HG02884 (cell line): ENCODE results near the gene PPTC7.
A peak's percentile ranks its signal among the peaks of the same experiment; 100 is the strongest.
"Not testable (repeated sequence)": the region's sequence is repeated elsewhere in the genome, so short reads cannot be mapped to it uniquely, and the experiment has no call there.

Experiments
- ATAC-seq: cut with Tn5 transposase; IDR thresholded peaks from one replicate; pipeline ENCODE4 v1.9.1; 2021; ENCODE audit warnings: mild to moderate bottlenecking, moderate library complexity; ENCODE audit not compliant: unreplicated experiment

The PPTC7 gene, protein sequence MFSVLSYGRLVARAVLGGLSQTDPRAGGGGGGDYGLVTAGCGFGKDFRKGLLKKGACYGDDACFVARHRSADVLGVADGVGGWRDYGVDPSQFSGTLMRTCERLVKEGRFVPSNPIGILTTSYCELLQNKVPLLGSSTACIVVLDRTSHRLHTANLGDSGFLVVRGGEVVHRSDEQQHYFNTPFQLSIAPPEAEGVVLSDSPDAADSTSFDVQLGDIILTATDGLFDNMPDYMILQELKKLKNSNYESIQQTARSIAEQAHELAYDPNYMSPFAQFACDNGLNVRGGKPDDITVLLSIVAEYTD

DNA sequence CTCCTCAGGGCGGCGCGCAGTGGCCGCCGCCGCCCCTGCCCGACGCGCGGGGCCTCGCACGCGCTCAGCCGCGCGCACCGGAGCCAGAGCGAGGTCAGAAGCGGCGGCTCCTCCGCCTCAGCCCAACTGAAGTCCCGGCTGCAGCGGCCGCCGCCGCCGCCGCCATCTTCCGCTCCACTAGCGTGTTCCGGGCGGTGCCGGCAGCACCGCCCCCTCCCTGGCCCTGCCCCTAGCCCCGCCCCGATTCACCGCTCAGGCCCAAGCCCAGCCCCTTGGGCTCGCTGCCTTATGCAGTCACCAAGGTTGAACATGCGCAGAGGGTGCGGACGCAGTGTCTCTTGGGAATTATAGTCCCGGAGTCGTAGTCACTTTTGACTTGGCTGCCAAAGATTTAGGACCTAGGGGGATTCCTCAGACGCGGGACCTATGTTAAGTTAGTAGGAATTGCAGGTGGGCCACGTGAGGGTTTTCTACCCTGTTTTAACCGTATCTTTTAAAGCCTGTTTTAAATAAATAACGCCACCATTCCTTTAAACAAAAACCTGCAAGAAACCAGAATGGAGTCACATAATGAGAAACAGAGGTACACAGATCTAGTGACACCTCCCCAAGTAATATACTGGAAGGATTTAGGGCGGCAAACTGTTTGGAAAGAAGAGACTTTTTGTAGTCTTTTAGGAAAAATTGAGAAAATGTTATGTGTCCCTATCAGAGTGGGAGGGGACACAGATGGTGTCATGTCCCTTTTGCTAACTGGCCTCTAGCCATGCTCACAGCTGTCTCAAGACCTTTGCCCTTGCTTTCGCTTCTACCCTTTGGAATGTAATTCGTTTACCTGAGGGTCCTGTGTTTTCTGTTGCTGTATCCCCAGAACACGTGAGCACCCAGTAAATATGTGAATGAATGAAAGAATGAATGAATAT lies at the start of gene PPTC7:
PPTC7 (minus strand) TSS at position 182 of the 923 bp plus-strand sequence. CDS start 287 bp downstream, outside the sequence.
- ATAC-seq: peak; percentile 80

DNA sequence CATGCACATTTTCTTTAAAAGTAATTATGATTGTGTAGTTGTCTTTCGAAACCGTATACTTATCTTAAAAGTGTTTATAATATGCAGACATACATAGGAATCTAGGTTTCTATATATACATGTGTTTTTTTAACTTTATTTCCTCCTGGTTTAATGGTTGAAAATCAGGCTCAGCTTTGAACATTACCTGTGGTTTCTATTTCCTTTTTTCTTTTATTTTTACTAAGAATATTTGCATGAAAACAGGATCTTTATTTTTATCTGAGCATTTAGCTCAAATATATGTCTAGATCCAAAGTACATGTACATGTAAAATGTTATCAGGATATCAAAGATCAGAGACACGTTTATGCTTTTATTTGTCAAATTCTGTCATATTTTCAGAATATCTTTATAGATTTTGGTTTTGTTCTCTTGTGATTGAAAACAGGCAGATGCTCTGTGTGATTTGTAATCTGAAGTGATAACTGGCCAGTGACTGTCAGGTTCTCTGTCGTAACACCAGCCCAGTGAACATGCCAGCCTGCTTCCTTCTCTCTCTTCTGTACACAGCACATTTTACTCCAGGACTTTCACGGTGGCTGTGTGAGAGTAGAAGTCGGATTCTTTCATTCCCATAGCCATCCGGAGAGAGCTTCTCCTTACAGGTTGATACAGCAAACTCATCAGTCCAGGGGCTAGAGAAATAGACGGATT lies 44.5 kb upstream of the PPTC7 start:
- ATAC-seq: no peak

DNA sequence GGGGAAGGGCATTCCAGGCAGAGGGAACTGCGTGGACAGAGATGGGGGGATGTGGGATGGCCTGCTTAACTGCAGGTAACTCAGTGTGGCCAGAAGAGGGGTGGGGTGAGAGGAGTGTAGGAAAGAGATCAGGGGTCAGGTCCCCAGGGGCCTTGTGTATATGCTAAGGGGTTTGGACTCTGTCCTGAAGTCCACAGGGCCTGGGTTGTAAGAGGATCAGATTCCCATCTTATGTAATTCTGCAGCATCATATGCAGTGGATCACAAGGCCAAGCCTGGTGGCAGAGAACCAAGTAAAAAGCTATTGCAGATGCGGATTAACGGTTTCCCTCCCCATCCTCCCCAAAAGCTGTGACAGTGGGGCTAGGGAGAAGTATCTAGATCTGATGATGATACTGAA lies 39.5 kb upstream of the PPTC7 start:
- no peak for ATAC-seq

DNA sequence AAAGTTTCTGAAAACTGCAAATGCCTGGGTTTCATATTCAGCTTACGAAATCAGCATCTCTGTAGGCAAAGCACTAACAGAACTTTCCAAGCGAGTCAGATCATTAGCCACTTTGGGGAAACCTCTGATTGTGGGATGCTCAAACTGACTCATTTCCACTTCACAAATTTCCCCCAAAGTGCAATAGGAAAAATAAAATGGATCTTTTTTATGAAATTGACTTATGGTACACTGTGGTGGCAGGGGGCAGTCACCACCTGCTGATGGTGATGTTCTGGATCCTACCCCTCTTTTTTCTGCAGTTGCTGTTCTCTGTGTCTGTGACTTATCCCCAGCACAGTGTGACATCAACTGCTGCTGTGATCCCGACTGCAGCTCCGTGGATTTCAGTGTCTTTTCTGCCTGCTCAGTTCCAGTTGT lies 36.4 kb upstream of the PPTC7 start:
- ATAC-seq: peak; percentile 60

DNA sequence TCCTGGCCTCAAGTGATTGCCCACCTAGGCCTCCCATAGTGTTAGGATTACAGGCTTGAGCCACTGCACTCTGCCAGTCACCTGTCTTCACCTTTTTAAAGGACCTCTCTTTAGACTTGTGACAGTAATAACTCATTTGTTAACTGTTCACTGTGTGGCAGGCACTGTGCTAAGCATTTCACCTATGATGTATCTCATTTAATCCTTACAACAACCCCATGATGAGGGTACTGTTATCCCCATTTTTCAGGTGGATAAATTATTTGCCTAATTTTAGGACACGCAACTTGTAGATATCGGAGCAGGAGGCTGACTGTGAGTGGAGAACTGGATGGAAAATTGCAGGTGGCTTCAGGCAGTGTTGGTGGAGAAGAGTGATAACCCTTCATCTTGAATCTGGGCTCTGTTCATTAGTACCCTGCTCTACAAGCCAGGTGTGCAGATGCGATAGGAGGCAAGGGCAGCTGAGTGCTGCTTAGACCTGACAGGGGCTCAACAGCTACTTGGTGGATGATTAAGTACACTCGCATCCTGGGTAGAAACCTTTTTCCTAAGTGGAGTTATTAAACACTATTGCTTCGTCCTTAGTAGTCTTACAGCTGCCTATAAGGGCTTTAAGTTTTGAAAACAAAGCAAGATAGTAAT lies 33.5 kb upstream of the PPTC7 start:
- ATAC-seq: no peak

DNA sequence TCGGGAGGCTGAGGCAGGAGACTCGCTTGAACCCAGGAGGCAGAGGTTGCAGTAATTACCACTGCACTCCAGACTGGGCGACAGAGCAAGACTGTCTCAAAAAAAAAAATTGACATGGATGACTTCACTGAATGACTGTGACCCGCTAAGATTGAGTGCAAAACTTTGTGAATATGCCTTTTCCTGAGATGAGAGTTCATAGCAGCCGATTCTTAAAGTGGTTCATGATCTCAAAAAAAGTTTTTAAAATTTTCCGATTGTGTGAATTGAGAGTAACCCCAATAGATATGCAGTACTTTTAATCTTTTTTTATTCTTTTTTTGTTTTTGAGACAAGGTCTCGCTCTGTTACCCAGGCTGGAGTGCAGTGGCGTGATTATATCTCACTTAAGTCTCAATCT lies 32.1 kb upstream of the PPTC7 start:
- no peak for ATAC-seq

DNA sequence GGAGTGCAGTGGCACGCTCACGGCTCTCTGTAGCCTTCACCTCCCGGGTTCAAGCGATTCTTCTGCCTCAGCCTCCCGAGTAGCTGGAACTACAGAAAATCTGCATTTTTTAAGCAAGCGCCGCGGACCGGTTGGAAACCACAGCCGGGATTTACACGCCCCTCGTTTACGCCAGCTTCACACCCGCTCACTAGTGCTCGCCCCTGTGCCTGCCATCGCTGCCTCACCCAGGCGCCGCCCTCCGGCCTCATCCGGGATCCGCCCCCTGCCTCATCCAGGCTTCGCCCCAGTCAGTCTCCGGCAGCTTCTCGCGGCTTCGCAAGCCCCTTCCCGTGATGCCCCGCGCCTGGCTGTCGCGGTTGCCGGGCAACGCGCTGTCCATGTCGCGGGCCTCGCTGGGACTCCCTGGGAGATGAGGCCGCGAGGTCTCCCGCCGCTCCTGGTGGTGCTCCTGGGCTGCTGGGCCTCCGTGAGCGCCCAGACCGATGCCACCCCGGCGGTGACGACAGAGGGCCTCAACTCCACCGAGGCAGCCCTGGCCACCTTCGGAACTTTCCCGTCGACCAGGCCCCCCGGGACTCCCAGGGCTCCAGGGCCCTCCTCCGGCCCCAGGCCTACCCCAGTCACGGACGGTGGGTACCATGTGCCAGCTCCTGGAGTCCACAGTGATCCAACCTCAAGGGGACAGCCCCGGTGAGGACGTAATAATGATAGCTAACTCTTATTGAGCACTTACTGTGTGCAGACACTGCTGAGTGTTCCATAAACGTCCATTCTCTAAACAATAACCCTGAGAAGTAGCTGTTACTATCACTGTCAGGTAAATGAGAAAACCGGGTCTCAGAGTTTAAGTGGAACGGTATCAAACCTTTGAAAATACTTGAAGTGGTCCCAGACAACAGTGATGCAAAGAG lies 30.9 kb upstream of the PPTC7 start, which contains the start of gene TCTN1:
TCTN1 (plus strand) TSS at position 359 of the 914 bp plus-strand sequence; CDS start at position 413, 54 bp downstream.
- ATAC-seq: peak; percentile 92

DNA sequence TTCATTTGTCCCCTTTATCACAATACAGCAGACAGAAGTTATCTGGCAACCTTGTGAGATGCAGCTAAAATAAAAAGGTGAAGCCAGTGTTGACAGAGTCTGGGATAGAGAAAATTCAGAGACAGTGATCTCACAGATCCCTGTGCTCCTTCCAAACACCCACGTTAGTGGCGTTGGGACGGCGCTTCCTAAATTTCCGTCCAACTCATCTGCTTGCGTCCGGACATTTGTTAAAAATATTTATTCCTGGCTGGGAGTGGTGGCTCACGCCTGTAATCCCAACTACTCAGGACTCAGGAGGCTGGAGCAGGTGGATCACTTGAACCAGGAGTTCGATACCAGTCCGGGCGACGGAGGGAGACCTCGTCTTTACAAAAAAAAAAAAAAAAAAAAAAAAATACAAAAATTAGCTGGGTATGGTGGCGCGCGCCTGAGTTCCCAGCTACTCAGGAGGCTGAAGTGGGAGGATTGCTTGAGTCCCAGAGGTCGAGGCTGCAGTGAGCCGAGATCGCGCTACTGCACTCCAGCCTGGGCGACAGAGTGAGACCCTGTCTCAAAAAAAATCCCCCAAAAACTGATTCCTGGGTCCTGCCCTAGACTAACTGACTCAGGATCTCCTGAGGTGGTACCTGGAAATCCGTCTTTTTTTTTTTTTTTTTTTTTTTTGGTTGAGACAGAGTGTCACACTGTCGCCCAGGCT lies 30.1 kb upstream of the PPTC7 start:
- no peak for ATAC-seq

DNA sequence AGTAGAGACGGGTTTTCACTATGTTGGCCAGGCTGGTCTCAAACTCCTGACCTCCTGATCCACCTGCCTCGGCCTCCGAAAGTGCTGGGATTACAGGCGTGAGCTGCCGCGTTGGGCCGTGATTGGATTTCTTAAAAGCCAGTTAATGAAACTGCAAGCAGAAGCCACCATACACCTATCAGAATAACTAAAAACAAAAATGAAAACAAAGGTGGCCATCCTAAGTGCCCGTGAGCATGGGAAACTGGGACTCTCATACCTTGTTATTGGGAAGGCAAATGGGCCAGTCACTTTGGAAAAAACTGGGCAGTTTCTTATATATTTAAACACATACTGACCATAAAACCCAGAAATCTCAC lies 23.1 kb upstream of the PPTC7 start:
- ATAC-seq: no peak

DNA sequence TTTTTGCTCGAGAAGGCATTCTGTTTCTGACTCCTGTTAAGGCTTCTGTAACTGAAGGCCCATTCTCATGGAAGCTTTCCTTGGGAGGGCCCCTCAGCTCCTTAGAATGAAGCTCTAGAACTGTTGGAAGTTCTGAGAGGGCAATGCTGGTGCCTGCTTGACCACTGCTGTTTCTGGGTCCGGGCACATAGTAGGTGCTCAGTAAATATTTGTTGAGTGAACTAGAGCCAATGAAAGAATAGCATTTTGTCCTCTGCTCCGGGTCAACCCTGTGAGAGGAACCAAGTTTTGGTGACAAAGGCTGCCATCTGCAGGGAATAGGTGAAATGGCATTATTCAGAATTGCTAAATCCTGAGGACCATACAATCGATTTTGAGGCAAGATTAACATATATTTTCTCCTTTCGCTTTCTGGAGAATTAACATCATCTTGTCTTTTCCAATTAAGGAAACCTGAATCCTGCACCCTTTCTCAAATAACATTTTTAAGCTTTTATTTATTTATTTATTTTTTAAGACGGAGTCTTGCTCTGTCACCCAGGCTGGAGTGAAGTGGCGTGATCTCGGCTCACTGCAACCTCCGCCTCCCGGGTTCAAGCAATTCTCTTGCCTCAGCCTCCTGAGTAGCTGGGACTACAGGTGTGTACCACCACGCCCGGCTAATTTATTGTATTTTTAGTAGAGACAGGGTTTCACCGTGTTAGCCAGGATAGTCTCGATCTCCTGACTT lies 19.1 kb upstream of the PPTC7 start:
- not testable (repeated sequence) for ATAC-seq

DNA sequence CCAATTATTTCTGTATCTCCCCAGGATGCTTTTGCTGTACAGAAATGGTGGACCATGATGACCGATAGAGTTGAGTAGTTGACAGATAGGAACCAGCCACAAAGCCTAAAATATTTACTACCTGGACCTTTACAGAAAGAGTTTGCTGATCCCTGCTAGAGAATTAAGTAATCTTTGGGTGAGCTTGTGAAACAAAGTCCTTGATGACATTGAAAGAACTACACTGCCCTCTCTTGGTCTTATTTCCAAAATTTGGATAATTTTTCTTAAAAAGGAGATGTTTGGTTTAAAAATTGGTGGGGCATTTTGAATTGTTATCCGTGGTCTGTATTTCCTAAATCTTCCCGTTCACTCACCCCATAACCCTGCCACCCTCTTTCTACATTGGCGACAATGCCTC lies 17.1 kb upstream of the PPTC7 start:
- no peak for ATAC-seq

DNA sequence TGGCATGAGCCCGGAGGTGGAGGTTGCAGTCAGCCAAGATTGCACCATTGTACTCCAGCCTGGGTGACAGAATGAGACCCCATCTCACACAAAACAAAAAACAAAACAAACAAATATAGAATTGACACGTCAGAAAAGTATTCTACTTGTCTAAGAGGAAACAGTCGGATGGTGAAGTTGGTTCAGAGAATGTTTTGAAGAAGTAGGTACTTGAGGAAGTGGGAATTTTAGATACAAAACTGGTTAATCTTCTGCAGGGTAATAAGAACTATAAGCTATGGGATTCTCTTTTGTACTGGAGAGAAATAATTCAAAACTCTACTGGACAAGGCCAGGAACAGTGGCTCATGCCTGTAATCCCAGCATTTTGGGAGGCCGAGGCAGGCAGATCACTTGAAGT lies 16.2 kb upstream of the PPTC7 start:
- ATAC-seq: no peak

DNA sequence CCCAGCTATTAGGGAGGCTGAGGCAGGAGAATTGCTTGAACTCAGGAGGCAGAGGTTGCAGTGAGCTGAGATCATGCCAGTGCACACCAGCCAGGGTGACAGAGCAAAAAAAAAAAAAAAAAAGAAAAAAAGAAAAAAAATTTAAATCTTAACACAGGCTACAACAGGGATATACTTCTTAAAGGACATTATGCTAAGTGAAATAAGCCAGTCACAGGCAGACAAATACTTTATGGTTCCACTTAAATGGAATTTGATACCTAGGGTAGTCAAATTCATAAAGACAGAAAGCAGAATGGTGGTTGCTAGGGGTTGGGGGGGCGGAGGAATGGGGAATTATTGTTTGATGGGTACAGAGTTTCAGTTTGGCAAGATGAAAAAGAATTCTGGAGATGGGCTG lies 14.8 kb upstream of the PPTC7 start:
- no peak for ATAC-seq

DNA sequence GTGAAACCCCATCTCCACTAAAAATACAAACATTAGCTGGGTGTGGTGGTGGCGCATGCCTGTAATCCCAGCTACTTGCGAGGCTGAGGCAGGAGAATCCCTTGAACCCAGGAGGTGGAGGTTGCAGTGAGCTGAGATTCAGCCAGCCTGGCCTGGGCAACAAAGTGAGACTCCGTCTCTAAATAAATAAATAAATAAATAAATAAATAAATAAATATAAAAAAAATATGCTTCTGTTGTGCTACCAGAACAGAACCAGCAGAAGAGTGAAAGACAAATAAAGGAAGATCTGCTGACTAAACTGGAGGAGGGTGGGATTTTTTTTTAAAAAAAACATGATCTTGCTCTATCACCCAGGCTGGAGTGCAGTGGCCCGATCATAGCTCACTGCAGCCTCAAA lies 9.8 kb upstream of the PPTC7 start:
- ATAC-seq: not testable (repeated sequence)

DNA sequence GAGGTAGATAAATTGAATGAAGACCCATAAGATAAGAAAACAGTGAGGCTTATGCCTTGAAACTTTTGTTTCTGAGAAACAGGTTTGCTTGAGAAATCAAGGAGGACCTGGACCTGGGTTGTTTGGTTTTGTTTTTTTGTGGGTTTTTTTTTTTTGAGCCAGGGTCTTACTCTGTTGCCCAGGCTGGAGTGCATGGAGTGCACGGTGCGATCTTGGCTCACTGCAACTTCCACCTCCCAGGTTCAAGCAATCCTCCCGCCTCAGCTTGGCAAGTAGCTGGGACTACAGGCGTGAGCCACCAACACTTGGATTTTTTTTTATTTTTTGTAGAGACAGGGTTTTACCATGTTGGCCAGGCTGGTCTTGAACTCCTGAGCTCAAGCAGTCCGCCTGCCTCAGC lies 9.0 kb upstream of the PPTC7 start:
- no peak for ATAC-seq

DNA sequence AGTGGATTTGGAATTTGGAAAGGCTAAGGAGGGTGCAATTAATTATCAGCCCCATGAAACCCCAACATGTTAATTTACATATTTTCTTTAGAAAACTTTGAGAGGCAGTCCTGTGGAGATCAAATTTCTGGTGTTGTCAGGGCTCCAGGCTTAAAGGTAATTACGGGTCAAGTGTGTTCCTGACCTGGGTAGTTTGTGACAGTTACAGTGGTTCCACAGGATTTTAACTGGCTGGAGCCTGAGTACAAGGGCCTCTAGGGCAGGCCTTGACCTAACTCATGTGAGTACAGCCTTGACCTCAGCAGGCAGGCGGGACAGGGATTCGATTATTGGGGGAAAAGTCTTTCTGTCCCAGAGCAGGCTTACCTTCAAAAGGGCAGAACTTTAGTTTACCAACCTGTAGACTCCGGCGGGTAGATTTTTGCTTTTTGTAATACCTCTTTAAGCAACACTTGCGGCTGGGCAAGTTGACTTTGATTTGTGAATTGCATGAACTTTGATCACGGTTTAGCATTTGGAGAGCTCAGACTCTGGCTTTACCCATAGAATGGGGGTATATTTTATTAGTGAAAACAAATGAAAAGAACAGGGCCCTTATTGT lies 8.4 kb upstream of the PPTC7 start:
- ATAC-seq: no peak

DNA sequence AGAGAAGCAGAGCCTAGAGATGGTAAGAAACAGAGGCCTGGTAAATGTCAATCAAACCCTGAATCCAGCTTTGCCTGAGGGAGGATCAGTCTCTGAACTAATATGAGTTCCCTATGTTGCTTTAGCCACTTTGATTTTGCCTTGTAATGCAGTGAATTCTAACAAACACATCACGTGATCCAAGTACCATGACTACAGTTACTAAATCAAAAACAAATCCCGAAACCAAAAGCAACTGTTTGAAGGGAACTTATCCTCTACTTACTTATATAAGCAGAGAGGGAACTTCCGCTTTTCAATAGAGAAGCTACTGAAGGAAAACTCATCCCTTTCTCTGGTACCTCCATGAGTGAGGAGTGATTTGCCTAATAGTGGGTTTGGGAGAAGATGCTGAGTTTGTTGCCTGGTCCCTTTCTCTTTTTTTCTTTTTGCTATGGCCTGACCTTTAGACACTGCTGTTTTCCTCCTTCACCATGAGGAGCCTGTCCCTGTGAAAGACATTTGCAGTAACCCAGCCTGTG lies 7.7 kb upstream of the PPTC7 start:
- ATAC-seq: peak; percentile 76

DNA sequence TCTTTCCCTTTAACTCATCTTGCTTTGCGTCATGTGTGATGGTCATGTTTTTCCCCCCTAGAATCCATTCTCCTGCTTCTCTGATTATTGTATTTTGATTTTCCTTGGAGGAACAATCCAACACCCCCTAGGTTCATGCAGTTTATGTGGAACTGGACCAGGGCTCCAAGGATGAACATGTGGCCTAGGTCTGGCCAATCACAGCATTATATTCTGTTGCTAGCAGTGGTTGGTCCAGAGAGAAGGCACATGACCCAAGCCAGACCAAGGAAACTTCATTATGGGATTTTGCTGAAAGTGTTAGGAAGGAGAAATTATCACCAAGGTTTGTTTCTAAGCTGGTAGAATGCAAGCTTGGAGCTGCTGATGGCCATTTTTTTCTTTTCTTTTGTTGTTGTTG lies 6.9 kb upstream of the PPTC7 start:
- no peak for ATAC-seq
